ENCODE measurements around the gene MEGF6. TPM values are rescaled to one million over a fixed set of nuclear protein-coding genes. Genes with fewer than 3 reads are reported as not detected.
A peak's percentile ranks its signal among the peaks of the same experiment; 100 is the strongest.
"Not testable (repeated sequence)": the region's sequence is repeated elsewhere in the genome, so short reads cannot be mapped to it uniquely, and the experiment has no call there.

Gene MEGF6
- total RNA-seq, 1 experiment from 2014 or later = 21.3 TPM

- not testable (repeated sequence) for H3K4me2 ChIP-seq (ENCODE audit: insufficient read depth, insufficient read length, low read length); H3K9me3 ChIP-seq (ENCODE audit: control insufficient read depth, low read depth, low read length); H3K9ac ChIP-seq (ENCODE audit: extremely low read depth, insufficient read length, low read length); H2BK12ac ChIP-seq (ENCODE audit: insufficient read length, low read depth, low read length); H2BK5ac ChIP-seq (ENCODE audit: insufficient read length, low read length); H3K18ac ChIP-seq (ENCODE audit: insufficient read length, low read depth, low read length); H3K36me3 Mint-ChIP-seq (ENCODE audit: insufficient read depth in 1 of 3, low read depth in 3 of 3); H3T11ph ChIP-seq (ENCODE audit: low read length); H3K23ac ChIP-seq (ENCODE audit: insufficient read length, low read depth, low read length); H3K27me3 ChIP-seq (ENCODE audit: insufficient read depth, low read length); H3K4me1 ChIP-seq (ENCODE audit: insufficient read depth, low read length); H2BK15ac ChIP-seq (ENCODE audit: low read depth, low read length); H3K23me2 ChIP-seq (ENCODE audit: insufficient read length, low read depth, low read length, poor library complexity, severe bottlenecking); H3K4ac ChIP-seq (ENCODE audit: low read depth, low read length); H3K9me3 Mint-ChIP-seq; H2BK120ac ChIP-seq (ENCODE audit: low read depth, low read length, poor library complexity, severe bottlenecking); H4K91ac ChIP-seq (ENCODE audit: insufficient read length, low read depth, low read length); H4K8ac ChIP-seq (replicated peaks; ENCODE audit: insufficient read length, low read depth, low read length); H3K4me3 Mint-ChIP-seq; H2AFZ ChIP-seq (ENCODE audit: low read length); H2AK5ac ChIP-seq (ENCODE audit: insufficient read length, low read length); H3K56ac ChIP-seq (ENCODE audit: insufficient read length, low read depth, low read length); H3K27ac Mint-ChIP-seq; H3K79me1 ChIP-seq (ENCODE audit: insufficient read depth, low read depth, low read length, poor library complexity, severe bottlenecking); DNase-seq; H3K27ac ChIP-seq (ENCODE audit: insufficient read length, low read depth, low read length); H4K20me1 ChIP-seq (ENCODE audit: control insufficient read depth, insufficient read depth, insufficient read length); H3K79me2 ChIP-seq (ENCODE audit: insufficient read depth, low read length); H4K5ac ChIP-seq (ENCODE audit: insufficient read length, low read depth, low read length); H3K14ac ChIP-seq (ENCODE audit: insufficient read depth, low read length); H2BK20ac ChIP-seq (ENCODE audit: low read depth, low read length, poor library complexity, severe bottlenecking)
- Mint-ChIP-seq H3K27me3 (ENCODE audit: low read depth) (peaks cover 22% of the 10 kb centered on the region), H3K4me1 (peaks cover 17 to 20% of the 10 kb centered on the region in 2 experiments)
- WGBS (ENCODE audit: extremely low coverage, insufficient read length, low lambda C conversion rate) = no CpG with 5 or more reads among the region's 15 CpGs
- TF ChIP-seq CTCF (conservative IDR thresholded peaks at IDR 0.05) = peak; percentile 65
Measured at GRCh38 chr1:3621151-3621671, 9.9 kb upstream of the MEGF6 start.
